Measurements from ENCODE around the gene HIVEP2. TPM values are rescaled to one million over a fixed set of nuclear protein-coding genes. Genes with fewer than 3 reads are reported as not detected.

HIVEP2 gene
- total and polyA plus RNA-seq, 3 donors from 2014 or later, result 4.7 to 10.8 (median 10.7) TPM

DNA sequence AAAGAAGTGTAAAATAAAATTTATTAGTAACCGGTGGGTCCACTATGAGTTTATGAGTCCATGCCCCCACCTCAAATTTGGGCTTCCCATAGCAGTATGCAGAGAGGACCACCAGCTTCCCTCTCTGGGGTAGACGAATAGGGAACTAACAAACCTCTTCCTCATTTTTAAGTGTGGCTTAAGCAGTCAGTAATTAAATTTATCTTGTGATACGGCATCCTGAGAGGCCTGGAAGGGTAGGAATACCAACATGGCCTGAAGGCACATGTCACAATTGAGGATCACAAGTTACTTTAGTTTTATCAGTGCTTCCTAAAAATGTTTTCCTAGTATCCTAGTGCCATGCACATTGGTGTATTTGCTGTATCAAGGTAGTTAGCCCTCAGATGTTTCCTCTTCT is 239.9 kb downstream of the HIVEP2 start:
- Histone ChIP-seq H3K36me3 (ENCODE audit: low read depth, missing control alignments) (no peaks in the 10 kb centered on the region), H3K4me1 (no peaks in the 10 kb centered on the region), H3K4me3 (no peak overlapping the region), H3K27me3 (no peaks in the 10 kb centered on the region), H3K27ac (no peak overlapping the region), H3K9me3 (no peaks in the 10 kb centered on the region)
- WGBS, 2 donors, result 75 to 84% methylated on average over 3 of the region's 3 CpGs
- no peak for TF ChIP-seq POLR2A (IDR thresholded peaks at IDR 0.05)
- TF ChIP-seq, protein P1, sequence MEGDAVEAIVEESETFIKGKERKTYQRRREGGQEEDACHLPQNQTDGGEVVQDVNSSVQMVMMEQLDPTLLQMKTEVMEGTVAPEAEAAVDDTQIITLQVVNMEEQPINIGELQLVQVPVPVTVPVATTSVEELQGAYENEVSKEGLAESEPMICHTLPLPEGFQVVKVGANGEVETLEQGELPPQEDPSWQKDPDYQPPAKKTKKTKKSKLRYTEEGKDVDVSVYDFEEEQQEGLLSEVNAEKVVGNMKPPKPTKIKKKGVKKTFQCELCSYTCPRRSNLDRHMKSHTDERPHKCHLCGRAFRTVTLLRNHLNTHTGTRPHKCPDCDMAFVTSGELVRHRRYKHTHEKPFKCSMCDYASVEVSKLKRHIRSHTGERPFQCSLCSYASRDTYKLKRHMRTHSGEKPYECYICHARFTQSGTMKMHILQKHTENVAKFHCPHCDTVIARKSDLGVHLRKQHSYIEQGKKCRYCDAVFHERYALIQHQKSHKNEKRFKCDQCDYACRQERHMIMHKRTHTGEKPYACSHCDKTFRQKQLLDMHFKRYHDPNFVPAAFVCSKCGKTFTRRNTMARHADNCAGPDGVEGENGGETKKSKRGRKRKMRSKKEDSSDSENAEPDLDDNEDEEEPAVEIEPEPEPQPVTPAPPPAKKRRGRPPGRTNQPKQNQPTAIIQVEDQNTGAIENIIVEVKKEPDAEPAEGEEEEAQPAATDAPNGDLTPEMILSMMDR (IDR thresholded peaks at IDR 0.05), result no peak
- no peak for DNase-seq
- intact Hi-C loops (cut with DNase I; ENCODE audit: low total_unique reads), result no loop called here

DNA sequence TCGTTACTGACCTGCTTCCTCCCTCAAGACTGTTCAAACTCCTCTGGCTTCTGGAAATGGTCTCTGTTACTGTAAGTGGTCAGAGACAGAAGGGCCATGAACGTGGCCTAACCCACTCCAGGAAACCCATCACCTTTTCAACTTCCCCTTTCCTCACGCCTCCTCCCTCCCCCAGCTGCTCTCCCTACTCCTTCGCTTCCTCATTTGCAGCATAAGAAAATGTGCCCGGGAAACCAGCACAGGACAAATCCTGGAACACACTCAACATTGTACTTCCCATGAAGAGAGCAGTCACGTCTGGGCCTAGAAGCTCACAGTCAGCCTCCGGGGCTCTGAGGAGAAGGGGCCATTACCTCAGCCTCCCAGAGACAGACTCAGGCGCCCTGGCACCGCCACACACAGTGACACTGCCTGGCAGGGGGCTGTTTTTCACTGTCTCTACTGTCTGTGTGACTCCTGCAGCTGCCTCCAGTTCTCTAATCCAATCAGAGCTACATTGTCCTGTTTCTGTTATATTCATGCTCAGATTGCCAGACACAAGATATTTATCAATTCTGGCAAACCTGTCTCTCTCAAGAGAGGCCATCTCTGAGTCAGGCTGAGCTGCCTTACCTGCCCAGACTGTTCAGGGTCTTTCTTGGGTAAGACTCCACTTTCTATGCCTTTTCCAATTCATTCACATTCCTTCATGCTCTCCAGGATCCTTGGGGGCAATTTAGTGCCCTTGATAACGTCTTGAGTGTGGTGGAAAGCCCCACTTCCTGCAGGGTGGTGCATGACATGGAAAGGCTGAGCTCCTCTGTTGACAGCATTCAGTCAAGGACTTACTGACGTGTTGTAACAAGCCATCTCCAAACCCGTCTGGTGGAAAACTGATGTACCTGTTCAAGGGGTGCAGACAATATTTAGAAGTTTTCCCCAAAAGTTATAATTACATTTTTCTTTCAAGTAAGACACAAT is 242.2 kb downstream of the HIVEP2 start:
- WGBS, 2 donors, result 75 to 77% methylated on average over 11 to 12 of the region's 12 CpGs
- peak; percentile 22 for DNase-seq
- Histone ChIP-seq H3K4me1 (no peaks in the 10 kb centered on the region), H3K27me3 (no peaks in the 10 kb centered on the region), H3K9me3 (no peaks in the 10 kb centered on the region), H3K4me3 (no peak overlapping the region), H3K27ac (no peak overlapping the region), H3K36me3 (ENCODE audit: low read depth, missing control alignments) (no peaks in the 10 kb centered on the region)
- intact Hi-C loops (cut with DNase I; ENCODE audit: low total_unique reads), result no loop called here
- no peak for TF ChIP-seq POLR2A (IDR thresholded peaks at IDR 0.05)
- TF ChIP-seq, protein P1 (IDR thresholded peaks at IDR 0.05), result no peak

Other genes with a start within 250 kb of the HIVEP2 start
- 10 to 100 TPM; 50.7 to 57.9 TPM for gene AIG1, start 115.7 kb upstream of the HIVEP2 start, total RNA-seq
- 39.6 TPM for gene AIG1, start 115.7 kb upstream of the HIVEP2 start, polyA plus RNA-seq (ENCODE audit: insufficient read depth, low read depth, low replicate concordance)